GM19023 (cell line): ENCODE measurements around the gene GMNN.
"Not testable (repeated sequence)": the region's sequence is repeated elsewhere in the genome, so short reads cannot be mapped to it uniquely, and the experiment has no call there.

Experiments used
- ATAC-seq: cut with Tn5 transposase; IDR thresholded peaks from one replicate; pipeline ENCODE4 v1.9.1; 2021; ENCODE audit warnings: mild to moderate bottlenecking, moderate library complexity; ENCODE audit not compliant: unreplicated experiment

GMNN gene

DNA sequence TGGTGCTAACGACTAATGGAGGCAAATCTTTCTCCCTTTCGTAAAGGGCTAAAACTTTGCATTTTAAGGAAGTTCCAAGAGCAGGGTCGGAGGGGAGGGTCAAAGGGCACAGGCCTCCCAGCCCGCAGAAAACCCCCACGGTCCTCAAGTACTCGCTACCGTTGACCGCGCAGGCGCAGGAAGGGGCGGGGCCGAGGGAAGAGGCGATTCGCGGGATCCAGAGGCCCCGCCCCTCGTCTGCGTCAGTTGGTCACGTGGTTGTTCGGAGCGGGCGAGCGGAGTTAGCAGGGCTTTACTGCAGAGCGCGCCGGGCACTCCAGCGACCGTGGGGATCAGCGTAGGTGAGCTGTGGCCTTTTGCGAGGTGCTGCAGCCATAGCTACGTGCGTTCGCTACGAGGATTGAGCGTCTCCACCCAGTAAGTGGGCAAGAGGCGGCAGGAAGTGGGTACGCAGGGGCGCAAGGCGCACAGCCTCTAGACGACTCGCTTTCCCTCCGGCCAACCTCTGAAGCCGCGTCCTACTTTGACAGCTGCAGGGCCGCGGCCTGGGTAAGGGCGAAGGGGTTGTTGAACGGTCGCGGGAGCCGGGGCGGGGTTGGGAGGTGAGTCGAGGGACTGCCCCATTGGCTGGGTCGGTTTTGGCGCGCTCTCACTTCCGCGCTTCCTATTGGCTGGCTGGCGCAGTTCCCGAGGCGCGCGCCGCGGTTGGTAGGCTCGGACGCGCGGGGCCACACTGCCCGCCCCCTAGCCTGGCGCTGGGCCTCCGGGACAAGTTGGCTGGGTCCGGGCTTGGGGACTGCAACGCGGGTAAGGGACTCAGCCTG, at the start of gene GMNN:
GMNN (plus strand) TSS at position 242 of the 824 bp plus-strand sequence. CDS start 2,310 bp downstream, outside the sequence.
- ATAC-seq: peak; percentile 95

DNA sequence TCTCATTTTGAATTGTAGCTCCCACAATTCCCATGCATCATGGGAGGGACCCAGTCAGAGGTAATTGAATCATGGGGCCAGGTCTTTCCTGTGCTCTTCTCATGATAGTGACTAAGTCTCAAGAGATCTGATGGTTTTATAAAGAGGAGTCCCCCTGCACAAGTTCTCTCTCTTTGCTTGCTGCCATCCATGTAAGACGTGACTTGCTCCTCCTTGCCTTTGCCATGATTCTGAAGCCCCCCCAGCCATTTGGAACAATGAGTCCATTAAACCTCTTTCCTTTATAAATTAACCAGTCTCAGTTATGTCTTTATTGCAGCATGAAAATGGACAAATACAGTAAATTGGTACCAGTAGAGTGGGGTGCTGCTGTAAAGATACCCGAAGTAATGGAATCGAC, 44.1 kb upstream of the GMNN start:
- ATAC-seq: not testable (repeated sequence)

DNA sequence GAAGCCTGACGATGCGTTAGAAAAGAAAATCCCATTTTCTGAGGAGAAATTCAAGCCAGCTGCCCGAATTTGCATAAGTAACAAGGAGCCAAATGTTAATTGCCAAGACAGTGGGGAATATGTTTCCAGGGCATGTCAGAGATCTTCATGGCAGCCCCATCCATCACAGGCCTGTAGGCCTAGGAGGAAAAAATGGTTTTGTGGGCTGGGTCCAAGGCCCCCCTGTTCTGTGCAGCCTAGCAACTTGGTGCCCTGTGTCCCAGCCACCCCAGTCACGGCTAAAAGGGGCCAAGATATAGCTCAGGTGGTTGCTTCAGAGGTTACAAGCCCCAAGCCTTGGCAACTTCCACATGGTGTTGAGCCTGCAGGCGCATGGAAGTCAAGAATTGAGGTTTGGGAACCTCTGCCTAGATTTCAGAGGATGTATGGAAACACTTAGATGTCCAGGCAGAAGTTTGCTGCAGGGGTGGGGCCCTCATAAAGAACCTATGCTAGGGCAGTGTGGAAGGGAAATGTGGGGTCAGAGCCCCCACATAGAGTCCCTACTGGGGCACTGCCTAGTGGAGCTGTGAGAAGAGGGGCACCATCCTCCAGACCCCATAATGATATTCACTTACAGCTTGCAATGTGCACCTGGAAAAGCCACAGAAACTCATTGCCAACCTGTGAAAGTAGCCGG, 43.1 kb upstream of the GMNN start:
- not testable (repeated sequence) for ATAC-seq

DNA sequence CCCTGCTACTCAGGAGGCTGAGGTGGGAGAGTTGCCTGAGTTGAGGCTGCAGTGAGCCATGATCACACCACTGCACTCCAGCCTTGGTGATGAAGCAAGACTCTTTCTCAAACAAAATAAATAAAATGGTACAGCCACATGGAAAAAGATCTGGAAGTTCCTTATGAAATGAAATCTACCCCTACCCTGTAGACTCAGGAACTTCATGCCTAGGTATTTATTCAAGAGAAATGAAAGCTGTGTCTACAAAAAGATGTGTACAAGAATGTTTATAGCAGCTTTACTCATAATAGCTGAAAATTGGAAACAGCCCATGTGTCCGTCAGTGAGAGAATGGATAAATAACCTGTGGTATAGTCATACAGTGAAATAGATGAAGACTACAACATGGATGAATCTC, 40.6 kb upstream of the GMNN start:
- no peak for ATAC-seq

DNA sequence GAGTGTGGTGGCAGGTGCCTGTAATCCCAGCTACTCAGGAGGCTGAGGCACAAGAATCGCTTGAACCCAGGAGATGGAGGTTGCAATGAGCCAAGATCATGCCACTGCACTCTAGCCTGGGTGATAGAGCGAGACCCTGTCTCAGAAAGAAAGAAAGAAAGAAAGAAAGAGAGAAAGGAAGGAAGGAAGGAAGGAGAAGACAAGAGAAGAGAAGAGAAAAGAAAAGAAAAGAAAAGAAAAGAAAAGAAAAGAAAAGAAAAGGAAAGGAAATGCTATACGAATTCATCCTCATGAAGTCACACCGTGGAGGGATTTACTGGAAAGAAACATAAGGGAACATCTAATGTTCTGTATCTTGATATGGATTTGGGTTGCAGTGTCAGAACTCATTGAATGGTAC, 40.0 kb upstream of the GMNN start:
- ATAC-seq: not testable (repeated sequence)

DNA sequence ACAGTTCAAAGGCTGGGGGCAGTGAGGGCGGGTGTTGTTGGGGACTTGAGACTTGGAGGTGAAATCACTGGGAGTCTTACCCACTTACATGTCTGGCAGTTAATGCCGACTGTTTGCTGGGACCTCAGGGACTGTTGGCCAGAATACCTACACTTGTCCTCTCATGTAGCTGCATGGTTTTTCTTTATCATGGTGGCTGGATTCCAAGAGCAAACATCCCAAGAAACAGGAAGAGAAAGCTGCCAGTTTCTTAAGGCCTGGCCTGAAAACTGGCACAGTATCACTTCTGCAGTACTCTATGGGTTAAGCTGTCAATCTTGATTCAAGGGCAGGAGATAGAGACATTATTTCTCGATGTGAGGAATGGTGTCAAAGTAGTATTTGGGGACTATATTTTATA, 36.0 kb upstream of the GMNN start:
- no peak for ATAC-seq

DNA sequence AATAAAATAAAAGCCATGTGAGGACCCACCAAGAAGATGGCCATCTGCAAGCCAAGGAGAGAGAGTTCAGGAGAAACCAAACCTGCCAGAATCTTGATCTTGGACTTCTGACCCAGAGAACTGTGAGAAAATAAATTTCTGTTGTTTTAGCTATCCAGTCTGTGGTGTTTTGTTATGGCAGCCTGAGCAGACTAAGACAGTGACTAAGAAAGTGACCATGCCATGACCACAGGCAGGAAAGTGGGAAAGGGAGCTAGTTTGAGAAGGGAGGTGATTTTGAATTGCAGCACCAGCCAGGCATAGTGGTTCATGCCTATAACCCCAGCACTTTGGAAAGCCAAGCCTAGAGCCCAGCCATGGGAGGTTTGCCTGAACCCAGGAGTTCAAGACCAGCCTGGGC, 33.9 kb upstream of the GMNN start:
- ATAC-seq: no peak

DNA sequence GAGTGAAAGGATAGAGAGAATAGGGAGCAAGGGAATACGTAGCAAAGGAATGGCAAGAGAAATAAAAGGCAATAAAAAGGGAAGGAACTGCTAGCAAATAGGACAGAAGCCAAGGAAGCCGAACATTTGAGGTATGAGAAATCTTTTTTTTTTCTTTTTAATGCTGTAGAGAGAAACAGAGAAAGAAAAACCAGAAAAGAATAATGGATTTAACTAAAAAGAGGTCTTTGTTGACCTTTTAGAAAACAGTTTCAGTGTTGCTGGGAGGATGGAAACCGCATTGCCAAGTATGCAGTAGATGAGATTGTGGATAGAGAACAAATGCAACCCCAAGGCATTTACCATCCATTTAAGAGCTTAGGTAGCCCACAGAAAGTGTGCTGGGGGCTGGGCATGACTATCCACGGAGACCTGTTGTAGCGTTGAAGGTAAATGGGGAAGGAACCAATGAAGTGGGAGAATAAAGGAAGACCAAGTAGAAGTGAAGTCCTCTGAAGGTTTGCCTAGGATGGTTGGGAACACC, 32.5 kb upstream of the GMNN start:
- no peak for ATAC-seq

DNA sequence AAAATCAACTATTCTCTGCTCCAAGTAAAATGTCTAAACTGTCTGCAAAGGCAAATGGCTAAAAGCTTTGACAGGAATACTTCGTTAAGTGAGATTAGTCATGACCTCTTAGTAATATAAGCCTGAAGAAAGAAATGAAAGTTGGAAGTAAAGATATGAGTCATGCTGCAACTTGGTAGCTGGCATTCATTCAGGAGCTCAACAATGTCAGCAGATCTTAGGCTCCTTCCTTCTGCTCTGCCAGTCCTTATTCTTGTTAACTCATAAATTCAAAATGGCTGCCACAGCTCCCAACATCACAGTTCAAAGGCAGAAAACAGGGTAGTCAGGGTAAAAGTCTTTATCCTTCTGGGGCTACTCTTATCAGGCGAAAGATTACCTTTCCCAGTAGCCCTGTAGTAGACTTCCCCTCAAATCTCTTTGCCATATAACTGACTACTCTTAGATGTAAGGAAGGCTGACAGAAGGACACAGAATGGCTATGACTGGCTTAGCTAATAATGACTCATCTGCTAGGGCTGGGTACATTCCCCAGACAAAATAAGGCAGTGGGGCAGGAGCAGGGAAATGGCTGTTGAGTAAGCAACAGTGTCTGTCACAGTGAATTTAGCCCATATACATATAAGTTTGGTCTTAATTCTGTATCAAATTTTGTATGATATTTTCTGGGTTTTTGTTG, 31.3 kb upstream of the GMNN start:
- ATAC-seq: peak; percentile 87

DNA sequence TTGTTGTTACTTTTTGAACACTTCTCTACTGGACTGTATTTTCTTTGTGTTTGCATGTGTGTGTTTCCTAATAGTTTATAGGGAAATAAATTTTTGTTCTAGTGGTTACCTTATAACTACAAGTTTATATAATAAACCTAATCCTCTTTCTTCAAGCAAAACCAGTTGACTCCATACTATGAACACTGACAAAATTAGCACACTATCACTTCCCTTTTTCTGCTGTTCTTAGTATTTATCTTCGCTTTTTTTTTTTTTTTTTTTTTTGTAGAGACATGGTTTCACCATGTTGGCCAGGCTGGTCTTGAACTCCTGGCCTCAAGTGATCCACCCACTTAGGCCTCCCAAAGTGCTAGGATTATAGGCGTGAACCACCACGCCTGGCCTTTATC, 30.8 kb upstream of the GMNN start:
- ATAC-seq: no peak

DNA sequence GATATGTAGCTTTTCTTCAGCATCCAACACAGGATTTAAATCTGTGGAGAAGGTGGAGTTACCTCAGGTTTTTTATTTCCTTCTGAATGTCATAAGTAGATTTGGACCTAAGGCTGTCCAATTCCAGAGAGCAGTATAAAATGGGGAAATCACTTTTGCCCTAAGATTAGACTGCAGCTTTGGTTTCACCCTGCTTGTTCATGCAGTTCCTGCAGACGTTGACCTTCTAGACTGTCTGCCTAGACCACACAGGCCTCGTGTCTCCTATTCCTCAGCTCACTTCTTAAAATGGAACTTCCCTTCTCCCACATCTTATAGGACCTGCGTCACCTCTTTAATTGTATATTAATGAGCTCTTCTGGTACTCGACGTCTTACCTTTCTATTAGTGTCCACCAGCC, 29.8 kb upstream of the GMNN start:
- ATAC-seq: no peak

DNA sequence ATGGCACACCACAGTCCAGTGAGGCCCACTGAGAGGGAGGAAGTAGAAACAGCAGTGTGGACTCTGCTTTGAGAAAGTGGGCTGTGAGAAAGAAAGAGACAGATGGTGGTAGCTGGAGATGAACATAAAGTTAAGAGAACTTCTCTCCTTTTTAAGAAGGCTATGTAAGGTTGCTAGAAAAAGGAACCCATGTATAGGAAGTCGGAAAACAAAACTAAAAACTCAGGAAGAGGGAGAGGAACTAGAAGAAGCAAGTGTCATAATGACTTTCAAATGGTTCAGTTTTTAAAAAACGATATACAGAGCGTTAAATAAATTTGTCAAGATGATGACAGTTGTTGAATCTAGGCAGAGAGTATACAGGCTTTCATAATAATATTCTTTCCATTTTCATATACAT, 25.4 kb upstream of the GMNN start:
- ATAC-seq: no peak

DNA sequence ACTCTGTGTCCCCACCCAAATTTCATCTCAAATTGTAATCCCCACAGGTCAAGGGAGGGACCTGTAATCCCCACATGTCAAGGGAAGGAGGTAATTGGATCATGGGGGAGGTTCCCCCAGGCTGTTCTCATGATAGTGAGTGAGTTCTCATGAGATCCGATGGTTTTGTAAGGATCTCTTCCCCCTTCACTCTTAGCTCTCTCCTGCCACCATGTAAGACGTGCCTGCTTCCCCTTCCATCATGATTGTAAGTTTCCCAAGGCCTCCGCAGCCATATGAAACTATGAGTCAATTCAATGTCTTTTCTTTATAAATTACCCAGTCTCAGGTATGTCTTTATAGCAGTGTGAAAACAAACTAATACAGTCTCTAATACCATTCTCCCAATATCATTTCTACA, 23.9 kb upstream of the GMNN start:
- ATAC-seq: not testable (repeated sequence)

DNA sequence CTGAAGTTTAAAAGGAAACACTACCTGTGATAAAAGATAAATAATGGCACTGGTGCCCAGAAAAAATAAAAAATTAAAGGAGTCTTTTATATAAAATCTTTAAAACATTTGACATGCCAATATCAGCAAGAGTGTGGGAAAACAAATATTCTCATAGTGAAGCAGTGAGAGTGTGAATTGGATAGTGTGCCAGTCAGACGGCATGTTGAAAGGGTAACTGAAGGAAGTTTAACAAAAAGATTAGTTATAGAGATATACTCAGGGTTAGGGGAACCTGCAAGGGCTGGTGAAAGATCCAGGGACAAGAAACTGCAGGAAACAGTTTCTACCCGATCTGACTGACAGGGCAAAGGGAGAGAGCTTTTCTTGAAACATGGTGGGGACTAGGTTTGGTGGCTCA, 22.2 kb upstream of the GMNN start:
- ATAC-seq: no peak

DNA sequence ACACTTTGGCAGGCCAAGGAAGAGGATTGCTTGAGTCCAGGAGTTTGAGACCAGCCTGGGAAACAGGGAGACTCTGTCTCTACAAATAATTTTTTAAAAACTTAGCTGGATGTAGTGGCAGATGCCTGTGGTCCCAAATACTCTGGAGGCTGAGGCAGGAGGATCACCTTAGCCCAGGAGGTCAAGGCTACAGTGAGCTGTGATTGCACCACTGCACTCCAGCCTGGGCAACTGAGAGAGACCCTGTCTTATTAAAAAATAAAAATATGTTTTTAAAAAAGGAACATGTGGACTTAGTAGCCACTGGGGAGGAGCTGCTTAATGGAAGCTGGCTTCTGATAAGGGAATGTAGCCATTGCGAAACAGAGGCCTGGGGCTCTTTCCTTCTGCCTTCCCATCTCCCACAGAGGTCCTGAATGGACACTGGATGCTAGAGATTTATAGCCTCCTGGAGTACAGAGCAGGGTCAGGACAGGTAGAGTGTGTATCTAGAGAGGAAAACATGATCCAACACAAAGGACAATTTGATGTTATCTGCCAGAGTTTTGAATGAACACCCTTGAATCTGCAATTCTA, 21.7 kb upstream of the GMNN start:
- no peak for ATAC-seq

DNA sequence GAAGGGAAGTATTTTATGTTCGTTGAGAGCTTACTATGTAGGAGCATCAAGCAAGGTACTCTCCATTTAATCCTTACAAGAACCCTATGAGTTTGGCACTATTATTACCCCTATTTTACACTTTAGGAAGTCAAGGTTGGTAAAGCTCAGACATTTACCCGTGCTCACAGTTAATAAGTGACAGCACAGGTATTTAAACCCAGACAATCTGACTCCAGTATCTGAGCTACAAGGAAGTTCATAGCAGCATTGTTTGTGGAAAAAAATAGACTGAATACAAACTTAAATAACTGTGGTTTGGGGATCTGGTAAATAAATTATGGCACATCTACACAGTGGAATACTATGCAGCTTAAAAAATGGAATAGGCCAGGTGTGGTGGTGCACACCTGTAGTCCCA, 21.2 kb upstream of the GMNN start:
- no peak for ATAC-seq

DNA sequence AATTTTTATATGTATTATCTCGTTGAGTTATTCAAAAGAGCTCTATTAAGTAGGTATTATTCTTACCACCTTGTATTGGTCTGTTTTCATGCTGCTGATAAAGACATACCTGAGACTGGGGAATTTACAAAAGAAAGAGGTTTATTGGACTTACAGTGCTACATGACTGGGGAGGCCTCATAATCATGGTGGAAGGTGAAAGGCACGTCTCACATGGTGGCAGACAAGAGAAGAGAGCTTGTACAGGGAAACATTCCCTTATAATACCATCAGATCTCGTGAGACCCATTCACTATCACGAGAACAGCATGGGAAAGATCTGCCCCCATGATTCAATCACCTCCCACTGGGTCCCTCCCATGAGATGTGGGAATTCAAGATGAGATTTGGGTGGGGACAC, 20.4 kb upstream of the GMNN start:
- not testable (repeated sequence) for ATAC-seq

DNA sequence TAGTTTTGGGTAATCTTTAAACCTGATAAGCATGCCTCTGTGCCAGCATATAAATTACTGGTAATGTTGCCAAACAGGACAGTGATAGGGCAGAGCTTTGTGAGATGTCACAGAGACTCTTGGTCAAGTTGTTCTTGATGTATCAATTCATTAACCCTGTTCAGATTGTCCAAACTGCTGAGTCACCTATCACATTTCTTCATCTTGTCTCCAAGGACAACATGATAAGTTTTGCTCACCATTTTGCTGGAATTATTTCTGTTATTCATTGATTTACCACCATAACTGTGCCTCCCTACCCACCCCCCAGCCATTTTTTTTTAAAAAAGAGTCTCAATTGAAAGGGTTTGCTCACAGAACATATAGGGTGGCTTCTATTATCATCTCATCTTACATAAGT, 19.5 kb upstream of the GMNN start:
- no peak for ATAC-seq

DNA sequence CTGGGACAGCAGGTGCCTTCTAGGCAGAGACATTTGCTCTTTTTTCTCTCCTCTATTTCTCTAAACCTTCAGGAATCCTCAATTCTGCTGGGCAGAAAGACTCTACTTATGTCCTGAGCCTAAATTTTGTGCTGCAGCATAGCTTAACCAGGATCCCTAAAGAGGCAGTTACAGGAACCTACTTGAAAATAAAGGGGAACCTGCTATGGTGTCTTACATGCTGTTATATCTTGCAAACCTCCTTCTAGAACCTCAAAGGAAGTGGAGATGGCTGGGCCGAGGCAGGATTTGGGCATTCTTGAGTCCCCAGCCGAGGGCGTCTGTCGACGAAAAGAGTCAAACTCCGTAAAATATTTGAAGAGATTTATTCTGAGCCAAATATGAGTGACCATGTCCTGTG, 17.1 kb upstream of the GMNN start:
- ATAC-seq: no peak

DNA sequence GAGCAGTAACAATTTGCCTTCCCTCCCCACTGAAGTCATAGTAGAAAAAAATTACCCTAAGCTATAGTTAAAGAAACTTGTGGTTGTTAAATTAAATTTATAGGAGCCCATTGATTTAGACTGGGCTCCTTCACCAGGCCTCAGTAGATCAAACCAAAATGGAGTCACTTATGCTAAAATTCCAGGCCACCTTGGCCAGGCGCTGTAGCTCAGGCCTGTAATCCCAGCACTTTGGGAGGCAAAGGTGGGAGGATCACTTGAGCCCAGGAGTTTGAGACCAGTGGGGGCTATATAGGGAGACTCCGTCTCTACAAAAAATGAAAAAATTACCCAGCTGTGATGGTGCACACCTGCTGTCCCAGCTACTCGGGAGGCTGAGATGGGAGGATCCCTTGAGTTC, 15.0 kb upstream of the GMNN start:
- ATAC-seq: no peak

DNA sequence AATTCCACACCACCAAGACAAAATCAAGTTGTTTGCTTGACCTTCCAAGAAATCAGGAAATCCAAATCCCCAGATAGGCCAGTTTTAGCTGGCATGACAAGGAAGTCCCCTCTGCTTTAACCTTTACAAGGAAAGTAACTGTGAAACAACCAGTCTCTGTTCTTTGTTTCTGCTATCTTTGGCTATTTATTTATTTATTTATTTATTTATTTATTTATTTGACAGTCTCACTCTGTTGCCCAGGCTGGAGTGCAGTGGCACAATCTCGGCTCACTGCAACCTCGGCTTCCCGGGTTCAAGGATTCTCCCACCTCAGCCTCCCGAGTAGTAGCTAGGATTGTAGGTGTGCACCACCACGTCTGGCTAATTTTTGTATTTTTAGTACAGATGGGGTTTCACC, 14.5 kb upstream of the GMNN start:
- ATAC-seq: no peak
